RKO (cell line): ENCODE data around the gene OSBP2.
"Not testable (repeated sequence)": the region's sequence is repeated elsewhere in the genome, so short reads cannot be mapped to it uniquely, and the experiment has no call there.

Source experiments
- DNase-seq: peaks from one replicate; pipeline ENCODE4 v3.0.0-alpha.2; 2016; ENCODE audit warnings: low spot score

OSBP2 gene

GRCh38 chr22:30676565-30676964, 18.1 kb upstream of the OSBP2 start:
- DNase-seq, result not testable (repeated sequence)

DNA sequence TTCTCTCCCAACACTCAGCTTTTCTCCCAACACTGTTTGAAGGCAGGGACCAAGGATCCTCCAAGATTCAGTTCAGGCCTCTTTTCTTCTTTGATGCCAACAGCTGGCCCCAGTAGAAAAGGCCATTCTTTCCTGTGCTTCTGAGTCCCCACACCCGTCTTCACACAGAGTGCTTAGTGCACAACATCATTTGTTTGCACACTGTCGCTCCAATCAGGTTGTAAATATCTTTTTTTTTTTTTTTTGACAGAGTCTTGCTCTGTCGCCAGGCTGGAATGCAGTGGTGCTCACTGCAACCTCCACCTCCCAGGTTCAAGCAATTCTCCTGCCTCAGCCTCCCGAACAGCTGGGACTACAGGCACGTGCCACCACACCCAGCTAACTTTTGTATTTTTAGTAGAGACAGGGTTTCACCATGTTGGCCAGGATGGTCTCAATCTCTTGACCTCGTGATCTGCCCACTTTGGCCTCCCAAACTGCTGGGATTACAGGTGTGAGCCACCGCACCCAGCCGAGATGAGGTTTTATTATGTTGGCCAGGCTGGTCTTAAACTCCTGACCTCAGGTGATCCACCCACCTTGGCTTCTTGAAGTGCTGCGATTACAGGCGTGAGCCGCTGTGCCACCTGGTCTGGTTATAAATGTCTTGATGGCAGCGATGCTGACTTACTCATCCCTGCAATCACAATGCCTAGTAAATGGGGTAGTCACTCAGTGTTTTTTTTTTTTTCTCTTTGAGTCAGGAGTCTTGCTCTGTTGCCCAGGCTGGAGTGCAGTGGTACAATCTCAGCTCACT, 14.6 kb upstream of the OSBP2 start:
- DNase-seq, result not testable (repeated sequence)

GRCh38 chr22:30680991-30681770, 13.5 kb upstream of the OSBP2 start:
- DNase-seq, result no peak

DNA sequence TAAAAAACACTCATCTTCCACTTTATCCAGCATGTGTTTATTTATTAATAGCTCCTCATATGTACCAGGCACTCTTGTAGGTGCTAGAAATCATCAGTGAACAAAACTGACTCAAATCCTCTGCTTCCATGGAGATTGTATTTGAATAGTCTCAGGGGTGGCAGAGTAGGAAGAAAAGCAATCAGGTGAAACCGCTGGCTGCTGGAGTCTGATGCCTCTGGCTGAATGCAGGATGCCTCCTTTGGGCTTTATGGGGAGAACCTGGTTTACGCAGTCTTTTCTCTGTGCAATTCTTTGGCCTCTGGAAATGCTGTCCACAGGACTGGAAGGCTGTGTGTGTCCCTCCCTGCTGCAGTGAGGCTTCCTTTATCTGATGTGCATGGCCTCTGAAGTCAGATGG, 12.8 kb upstream of the OSBP2 start:
- DNase-seq, result no peak

DNA sequence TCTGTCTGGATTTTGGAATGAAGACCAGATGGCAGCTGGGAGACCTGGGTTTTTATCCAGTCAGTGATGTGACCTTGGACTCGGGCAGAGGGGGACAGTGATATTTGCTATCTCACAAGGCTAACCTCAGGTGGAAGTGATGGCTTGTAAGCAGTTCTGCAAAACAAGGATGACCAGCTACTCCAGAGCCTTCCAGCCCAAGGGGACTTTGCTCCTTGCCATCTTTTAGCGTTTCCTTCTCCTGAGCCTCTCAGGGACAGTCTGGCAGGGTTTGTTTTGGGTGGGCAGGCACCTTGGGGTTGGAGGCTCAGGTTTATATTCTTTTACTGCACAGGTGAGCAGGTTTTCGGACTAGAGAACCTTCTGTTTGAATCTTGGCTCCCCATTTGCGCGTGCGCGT, 9.5 kb upstream of the OSBP2 start:
- no peak for DNase-seq

DNA sequence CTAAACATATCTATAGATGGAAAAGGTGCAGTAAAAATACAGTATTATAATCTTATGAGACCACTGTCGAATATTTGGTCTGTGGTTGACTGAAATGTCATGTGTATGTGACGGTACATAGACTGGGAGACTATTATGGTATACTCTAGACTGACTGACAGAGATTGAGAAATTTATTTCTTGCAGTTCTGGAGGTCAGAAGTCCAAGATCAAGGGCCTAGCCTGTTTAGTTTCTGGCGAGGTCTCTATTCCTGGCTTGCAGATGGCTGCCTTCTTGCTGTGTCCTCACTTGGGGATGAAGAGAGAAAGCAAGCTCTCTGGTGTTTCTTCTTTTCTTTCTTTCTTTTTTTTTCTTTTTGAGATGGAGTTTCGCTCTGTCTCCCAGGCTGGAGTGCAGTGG, 7.3 kb upstream of the OSBP2 start:
- DNase-seq, result no peak

DNA sequence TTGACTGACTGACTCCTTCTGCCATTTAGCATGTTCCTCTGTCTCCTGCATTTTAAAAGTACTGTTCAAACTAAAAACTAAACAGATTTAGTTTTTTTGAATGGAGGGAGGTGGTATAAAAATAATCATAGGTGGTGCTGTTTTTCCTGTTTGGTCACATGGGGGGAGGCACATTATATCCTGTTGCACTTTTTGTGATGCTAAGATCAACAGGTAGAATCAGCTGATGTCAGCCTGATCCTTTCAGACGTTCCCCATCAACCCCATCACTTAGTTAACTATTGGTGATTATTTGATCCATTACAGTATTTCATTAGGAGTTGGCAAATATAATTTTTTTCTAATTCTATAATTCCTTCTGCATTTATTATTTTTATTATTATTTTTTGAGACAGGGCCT, 5.1 kb upstream of the OSBP2 start:
- no peak for DNase-seq

DNA sequence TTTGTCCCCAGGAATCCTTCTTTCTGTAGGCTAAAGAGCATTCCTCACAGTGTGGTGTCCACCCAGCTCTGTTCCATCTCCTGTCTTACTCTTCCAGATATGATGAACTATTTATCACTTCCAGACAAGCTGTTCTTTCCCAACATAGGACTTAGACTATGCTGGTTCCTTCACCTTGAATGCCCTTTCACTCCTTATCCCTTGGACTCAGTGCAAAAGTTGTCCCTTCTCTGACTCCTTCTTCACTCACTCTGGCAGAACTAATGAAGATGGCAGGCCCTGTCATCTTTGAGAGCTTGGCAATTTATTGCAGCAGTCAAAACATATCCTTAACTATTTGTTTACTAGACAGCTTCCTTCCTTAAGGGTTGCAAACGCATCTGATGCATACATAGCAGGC, 3.5 kb upstream of the OSBP2 start:
- DNase-seq, result peak; percentile 22

GRCh38 chr22:30694171-30694639, 469 bp upstream of the OSBP2 start:
- DNase-seq, result peak; percentile 67

DNA sequence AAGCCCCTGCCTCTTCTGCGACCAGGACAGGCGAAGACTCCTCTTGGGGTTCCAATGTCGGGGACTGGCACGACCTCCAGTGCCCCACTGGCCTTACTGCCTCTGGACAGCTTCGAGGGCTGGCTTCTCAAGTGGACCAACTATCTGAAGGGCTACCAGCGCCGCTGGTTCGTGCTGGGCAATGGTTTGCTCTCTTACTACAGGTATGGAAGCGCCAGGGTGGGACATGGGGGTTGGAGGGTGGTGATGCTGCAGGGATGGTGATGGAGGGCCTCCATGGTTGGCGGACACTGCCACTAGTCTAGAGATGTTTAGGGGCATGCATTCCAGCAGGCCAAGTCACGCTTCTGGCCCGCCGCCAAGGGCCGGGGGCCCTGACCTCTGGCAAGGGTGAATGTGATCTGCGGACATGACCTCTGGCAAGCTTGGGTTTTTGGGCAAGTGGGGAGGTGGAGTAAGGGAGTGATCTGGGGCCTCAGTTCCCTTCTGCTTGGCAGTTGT, 727 bp downstream of the OSBP2 start:
- DNase-seq, result no peak

- DNase-seq, result no peak
These were observed 1.4 kb downstream of the OSBP2 start for GRCh38 chr22:30695871-30696655.

- no peak for DNase-seq
These were observed 3.3 kb downstream of the OSBP2 start for GRCh38 chr22:30697975-30698374.

DNA sequence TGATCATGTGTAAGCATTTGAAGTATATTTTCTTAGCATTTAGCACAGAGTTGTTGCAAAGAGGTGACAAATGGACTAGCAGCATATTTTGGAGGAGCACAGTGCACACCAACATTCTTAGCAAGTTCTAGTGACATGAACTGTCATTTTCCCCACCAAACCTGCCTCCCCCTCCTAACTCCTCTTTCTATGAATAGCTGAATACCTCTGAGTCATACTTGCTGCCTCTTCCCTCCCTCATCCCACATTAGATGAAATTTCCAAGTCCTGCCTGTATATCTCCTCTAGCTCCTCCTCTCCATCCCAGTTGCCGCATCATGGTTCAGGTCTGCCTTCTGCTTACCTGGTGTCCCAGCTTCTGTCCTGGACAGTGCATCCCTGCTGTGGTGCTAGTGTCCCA, 7.2 kb downstream of the OSBP2 start:
- peak; percentile 34 for DNase-seq

- no peak for DNase-seq
These were observed 8.2 kb downstream of the OSBP2 start for GRCh38 chr22:30702856-30703255.

GRCh38 chr22:30704978-30705377, 10.3 kb downstream of the OSBP2 start:
- DNase-seq, result no peak

DNA sequence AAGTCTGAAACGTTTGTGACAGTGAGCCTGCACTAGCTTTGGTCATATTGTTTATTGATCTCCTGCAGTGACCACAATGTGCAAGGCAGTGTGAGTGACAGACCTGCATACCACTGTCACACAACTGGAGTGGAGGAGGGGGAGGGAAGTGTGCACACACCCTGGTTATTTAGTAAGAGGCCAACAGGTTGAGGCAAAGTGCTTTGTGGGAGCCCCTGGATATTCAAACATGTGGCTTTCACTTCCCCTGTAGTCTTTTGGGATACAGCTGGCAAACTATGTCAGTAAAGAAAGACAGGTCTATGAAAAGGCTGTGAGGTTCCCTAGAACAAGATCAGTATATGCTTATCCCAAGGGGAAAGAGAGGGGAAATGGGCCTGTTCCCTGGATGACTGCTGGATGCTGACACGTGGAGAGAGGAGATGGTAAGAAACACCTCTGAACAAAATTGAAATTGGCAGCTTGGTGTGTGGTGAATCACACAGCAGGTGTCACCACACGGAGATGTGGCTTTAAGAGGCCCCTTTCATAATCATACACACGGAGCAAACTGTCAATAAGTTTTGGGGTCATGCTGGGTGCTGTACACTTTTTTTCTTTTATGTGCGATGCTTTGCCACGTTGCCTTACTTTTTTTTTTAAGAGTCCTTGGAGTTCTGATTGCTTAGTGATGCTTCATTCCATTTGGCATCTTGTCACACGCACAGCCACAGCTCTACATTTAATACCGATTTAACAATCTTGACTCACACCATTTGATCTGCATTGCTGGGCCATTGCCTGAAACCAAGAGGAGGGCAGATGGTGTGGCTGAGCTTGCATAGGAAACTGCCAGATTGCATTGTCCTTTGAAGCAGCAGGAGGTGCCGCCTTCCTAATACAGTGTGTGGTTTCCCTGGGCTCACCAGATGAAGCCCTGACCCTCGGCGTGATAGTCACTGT, 11.3 kb downstream of the OSBP2 start:
- no peak for DNase-seq

DNA sequence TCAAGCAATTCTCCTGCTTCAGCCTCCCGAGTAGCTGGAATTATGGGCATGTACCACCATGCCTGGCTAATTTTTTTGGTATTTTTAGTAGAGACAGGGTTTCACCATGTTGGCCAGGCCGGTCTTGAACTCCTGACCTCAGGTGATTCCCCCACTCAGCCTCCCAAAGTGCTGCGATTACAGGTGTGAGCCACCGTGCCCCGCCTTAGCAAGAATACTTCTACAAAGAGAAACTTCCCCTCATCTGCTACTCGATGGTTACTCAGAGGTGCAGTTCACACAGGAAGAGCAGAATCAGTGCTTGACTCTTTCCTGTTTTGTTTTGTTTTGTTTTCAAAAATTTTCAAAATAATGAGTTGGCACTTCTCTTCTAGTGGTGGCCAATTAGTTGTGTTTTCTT, 15.3 kb downstream of the OSBP2 start:
- not testable (repeated sequence) for DNase-seq

- DNase-seq, result no peak
These were observed 17.4 kb downstream of the OSBP2 start for GRCh38 chr22:30712094-30712493.

DNA sequence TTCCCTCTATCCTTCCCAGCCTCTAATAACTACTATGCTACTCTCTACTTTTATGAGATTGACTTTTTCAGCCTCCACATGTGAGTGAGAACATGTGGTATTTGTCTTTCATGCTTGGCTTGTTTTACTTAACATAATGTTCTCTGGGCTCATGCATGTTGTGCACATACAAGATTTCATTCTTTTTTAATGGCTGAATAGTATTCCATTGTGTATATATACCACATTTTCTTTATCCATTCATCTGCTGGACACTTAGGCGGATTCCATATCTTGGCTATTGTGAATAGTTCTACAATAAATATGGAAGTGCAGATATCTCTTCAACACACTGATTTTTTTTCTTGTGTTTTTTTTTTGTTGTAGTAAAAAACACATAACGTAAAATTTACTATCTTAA, 19.4 kb downstream of the OSBP2 start:
- no peak for DNase-seq

GRCh38 chr22:30717331-30717921, 22.8 kb downstream of the OSBP2 start:
- peak; percentile 97 for DNase-seq

DNA sequence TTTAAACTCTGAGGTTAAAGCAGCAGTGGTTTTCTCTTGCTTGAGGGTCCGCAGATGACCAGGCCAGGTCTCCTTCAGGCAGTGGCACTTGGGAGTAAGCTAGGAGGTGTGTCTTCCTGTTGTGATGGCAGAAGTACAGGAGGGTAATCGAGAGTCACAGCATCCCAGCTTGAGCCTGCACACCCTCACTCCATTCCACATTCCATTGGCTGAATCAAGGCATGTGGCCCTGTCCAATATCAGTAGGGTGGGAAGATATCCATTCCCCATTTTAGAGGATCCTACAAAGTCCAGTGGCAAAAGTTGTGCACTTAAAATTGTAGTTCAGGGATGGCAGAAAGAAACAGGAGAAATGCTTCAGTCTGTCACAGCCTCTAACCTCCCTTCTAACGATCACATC, 23.3 kb downstream of the OSBP2 start:
- DNase-seq, result no peak
